Esophagus squamous epithelium (tissue), 5 donors: ENCODE measurements around the gene ENOX2. TPM values are rescaled to one million over a fixed set of nuclear protein-coding genes. Genes with fewer than 3 reads are reported as not detected.
A peak's percentile ranks its signal among the peaks of the same experiment; 100 is the strongest.
"Not testable (repeated sequence)": the region's sequence is repeated elsewhere in the genome, so short reads cannot be mapped to it uniquely, and the experiment has no call there.

Experiments used
- DNase-seq: peaks from one replicate; lab custom pipeline; 2025; lab: John Stamatoyannopoulos, UW
- H3K27ac ChIP-seq, 4 donors: fragments of 200-600 bp; sonication (generic); one replicate each; pipeline ENCODE4 v1.5.1; 2016 to 2019; ENCODE audit warnings: mild to moderate bottlenecking in 1 of 4
- H3K27me3 ChIP-seq, 4 donors: fragments of 200-600 bp; sonication (generic); 1 replicate in 3 of 4; 2 replicates in 1 of 4; pipeline versions ENCODE4 v1.5.1 to v1.6.0; 2017 to 2021; ENCODE audit warnings: antibody characterized with exemption in 1 of 4
- H3K36me3 ChIP-seq, 3 donors: fragments of 200-600 bp; sonication (generic); one replicate each; pipeline ENCODE4 v1.5.1; 2016 to 2019
- H3K4me1 ChIP-seq, 3 donors: fragments of 200-600 bp; sonication (generic); one replicate each; pipeline ENCODE4 v1.5.1; 2017 to 2019
- H3K4me3 ChIP-seq, 4 donors: fragments of 200-600 bp; sonication (generic); 1 replicate in 3 of 4; 2 replicates in 1 of 4; pipeline ENCODE4 v1.5.1; 2016 to 2019; ENCODE audit warnings: mild to moderate bottlenecking in 2 of 4, moderate library complexity in 1 of 4
- H3K9me3 ChIP-seq, 3 donors: fragments of 200-600 bp; sonication (generic); one replicate each; pipeline ENCODE4 v1.5.1; 2016 to 2019
- POLR2A ChIP-seq, 4 donors: fragments of 450-650 bp; IDR thresholded peaks; one replicate each; pipeline ENCODE4 v1.6.1; 2017; ENCODE audit warnings: antibody characterized with exemption in 4 of 4, mild to moderate bottlenecking in 4 of 4, moderate library complexity in 3 of 4
- WGBS, 2 donors: methylation state at CpG; one replicate each; pipeline ENCODE4 v1.1.5; 2018; 5-methylcytosine and 5-hydroxymethylcytosine counted together
- intact Hi-C: fragments of 100-400 bp; cut with DNase I; formaldehyde crosslinking; loops from one replicate; pipeline ENCODE4 v1.15.0; 2022
- total RNA-seq, 4 donors: library from RNA; depleted of rRNA; stranded (reverse); fragments of >200 nt; gene quantifications; one replicate each; pipeline ENCODE4 v1.1.0, GENCODE V29; 2016
- TF ChIP-seq, protein P1 (sequence below), 6 experiments: fragments of 450-650 bp in 4 of 6; fragments of 200-600 bp in 2 of 6; sonication (generic) in 2 of 6; IDR thresholded peaks; one replicate each; pipeline ENCODE4 v1.5.1; 2016 to 2019; ENCODE audit warnings: antibody characterized with exemption in 6 of 6, mild to moderate bottlenecking in 4 of 6, moderate library complexity in 4 of 6
- donor health status: DM: yes; HTN: yes; CAD: no.

ENOX2 gene
- total RNA-seq, 4 donors from 2014 or later: 5.4 to 13.7 (median 11.4) TPM

DNA sequence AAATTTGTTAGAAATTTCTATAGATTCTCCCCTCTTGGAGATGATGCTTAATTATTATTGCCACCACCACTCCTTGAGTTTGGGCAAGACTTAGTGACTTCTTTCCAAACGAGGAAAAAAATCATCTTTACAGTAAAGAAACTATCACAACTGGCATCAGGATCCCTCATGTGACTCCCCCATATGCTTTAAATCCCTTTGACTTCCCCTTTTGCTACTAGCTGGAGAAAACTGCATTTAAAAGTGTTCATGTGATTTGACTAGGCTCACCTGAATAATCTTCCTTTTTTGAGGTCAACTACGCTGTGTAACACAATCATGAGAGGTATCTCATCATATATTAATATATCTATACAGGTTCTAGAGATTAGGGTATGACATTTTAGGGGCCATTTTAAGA, 30.3 kb upstream of the ENOX2 start:
- WGBS, 2 donors: 43 to 64% methylated on average over 2 of the region's 2 CpGs
- no peaks in the 10 kb centered on the region for H3K4me1 ChIP-seq
- H3K27ac ChIP-seq: no peak overlapping the region
- intact Hi-C loops: no loop called here
- H3K36me3 ChIP-seq: no peaks in the 10 kb centered on the region
- no peak for DNase-seq
- H3K4me3 ChIP-seq: no peak overlapping the region
- H3K9me3 ChIP-seq: no peaks in the 10 kb centered on the region
- H3K27me3 ChIP-seq: no peaks in the 10 kb centered on the region
- no peak for TF ChIP-seq POLR2A (IDR thresholded peaks at IDR 0.05)
- TF ChIP-seq, protein P1, sequence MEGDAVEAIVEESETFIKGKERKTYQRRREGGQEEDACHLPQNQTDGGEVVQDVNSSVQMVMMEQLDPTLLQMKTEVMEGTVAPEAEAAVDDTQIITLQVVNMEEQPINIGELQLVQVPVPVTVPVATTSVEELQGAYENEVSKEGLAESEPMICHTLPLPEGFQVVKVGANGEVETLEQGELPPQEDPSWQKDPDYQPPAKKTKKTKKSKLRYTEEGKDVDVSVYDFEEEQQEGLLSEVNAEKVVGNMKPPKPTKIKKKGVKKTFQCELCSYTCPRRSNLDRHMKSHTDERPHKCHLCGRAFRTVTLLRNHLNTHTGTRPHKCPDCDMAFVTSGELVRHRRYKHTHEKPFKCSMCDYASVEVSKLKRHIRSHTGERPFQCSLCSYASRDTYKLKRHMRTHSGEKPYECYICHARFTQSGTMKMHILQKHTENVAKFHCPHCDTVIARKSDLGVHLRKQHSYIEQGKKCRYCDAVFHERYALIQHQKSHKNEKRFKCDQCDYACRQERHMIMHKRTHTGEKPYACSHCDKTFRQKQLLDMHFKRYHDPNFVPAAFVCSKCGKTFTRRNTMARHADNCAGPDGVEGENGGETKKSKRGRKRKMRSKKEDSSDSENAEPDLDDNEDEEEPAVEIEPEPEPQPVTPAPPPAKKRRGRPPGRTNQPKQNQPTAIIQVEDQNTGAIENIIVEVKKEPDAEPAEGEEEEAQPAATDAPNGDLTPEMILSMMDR (IDR thresholded peaks at IDR 0.05): no peak

DNA sequence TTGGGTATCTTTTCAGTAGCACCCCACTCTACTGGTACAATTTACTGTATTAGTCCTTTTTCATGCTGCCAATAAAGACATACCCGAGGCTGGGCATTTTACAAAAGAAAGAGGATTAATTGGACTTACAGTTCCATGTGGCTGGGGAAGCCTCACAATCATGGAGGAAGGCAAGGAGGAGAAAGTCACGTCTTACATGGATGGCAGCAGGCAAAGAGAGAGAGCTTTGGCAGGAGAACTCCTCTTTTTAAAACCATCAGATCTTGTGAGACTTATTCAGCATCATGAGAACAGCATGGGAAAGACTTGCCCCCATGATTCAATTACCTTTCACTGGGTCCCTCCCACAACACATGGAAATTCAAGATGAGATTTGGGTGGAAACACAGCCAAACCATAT, 17.4 kb upstream of the ENOX2 start:
- 28 to 33% methylated on average over 1 to 2 of the region's 2 CpGs for WGBS, 2 donors
- intact Hi-C loops, H3K4me3 ChIP-seq, H3K4me1 ChIP-seq, H3K36me3 ChIP-seq, H3K27ac ChIP-seq, DNase-seq, H3K9me3 ChIP-seq, H3K27me3 ChIP-seq: not testable (repeated sequence)

DNA sequence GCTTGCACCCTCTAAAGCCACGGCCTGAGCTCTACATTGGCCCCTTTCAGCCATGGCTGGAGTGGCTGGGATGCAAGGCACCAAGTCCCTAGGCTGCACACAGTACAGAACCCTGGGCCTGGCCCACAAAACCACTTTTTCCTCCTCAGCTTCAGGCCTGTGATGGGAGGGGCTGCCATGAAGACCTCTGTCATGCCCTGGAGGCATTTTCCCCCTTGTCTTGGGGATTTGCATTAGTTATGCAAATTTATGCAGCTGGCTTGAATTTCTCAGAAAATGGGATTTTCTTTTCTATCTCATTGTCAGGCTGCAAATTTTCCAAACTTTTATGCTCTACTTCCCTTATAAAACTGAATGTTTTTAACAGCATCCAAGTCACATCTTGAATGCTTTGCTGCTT, 16.7 kb upstream of the ENOX2 start:
- DNase-seq, H3K4me3 ChIP-seq, H3K4me1 ChIP-seq, intact Hi-C loops, H3K9me3 ChIP-seq, H3K27me3 ChIP-seq, H3K27ac ChIP-seq, H3K36me3 ChIP-seq: not testable (repeated sequence)
- WGBS, 2 donors: 14% methylated on average over 1 of the region's 1 CpG; no CpG with 5 or more reads in 1 of the 2 donors

DNA sequence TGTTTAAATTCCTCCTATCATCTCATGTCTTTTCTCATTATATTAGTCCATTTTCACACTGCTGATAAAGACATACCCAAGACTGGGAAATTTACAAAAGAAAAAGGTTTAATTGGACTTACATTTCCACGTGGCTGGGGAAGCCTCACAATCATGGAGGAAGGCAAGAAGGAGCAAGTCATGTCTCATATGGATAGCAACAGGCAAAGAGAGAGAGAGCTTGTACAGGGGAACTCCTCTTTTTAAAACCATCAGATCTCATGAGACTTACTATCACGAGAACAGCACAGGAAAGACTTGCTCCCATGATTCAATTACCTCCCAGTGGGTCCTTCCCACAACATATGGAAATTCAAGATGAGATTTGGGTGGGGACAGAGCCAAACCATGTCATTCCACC, 15.5 kb upstream of the ENOX2 start:
- H3K4me1 ChIP-seq, H3K27me3 ChIP-seq, H3K27ac ChIP-seq, H3K36me3 ChIP-seq, intact Hi-C loops, DNase-seq, H3K9me3 ChIP-seq, H3K4me3 ChIP-seq: not testable (repeated sequence)
- whole genome bisulfite sequencing, 2 donors: 30 to 36% methylated on average over 1 to 2 of the region's 2 CpGs

DNA sequence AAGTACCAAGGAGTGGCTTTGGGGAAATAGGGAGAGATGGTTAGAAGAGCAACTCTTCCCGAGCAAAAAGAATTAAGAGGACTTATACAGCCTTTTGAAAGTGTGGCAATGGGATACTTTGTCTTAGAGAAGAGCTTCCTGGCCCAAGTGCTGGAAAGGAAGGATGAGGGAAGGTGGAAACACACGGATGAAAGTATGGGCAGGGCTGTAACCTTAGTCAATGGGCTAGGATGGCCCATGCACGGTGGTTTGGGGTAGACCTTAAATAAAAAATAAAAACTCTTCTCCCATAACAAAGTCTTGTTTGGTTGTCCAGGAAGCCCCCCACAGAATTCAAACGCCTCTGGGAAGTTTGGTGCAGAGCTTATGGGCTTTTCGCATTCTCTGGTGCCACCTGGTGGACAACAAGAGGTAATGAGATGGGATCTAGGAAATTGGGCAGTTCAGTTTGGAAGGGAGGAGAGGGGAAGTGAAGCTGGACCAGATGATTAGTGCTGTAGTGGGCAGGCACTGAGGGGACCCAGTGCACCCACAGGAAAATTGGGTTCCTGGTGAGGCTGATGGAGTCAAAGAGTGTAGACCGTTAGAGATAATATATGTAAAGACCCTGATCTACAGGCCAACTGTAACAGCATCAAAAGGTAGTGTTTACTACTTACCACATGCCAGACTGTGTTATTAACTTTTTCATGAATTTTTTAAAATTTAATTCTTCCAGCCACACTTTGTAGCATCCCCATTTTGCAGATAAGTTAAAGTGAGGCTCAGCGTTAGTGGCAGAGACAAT, 13.8 kb upstream of the ENOX2 start:
- Histone ChIP-seq H3K36me3 (no peaks in the 10 kb centered on the region), H3K27ac (no peak overlapping the region), H3K4me1 (no peaks in the 10 kb centered on the region), H3K27me3 (no peaks in the 10 kb centered on the region), H3K9me3 (no peaks in the 10 kb centered on the region), H3K4me3 (no peak overlapping the region)
- DNase-seq: no peak
- 22 to 28% methylated on average over 7 of the region's 7 CpGs for WGBS, 2 donors
- TF ChIP-seq, protein P1 (IDR thresholded peaks at IDR 0.05): peak; percentile 60 to 76 (median 74)
- no peak for TF ChIP-seq POLR2A (IDR thresholded peaks at IDR 0.05)
- intact Hi-C loops: no loop called here

DNA sequence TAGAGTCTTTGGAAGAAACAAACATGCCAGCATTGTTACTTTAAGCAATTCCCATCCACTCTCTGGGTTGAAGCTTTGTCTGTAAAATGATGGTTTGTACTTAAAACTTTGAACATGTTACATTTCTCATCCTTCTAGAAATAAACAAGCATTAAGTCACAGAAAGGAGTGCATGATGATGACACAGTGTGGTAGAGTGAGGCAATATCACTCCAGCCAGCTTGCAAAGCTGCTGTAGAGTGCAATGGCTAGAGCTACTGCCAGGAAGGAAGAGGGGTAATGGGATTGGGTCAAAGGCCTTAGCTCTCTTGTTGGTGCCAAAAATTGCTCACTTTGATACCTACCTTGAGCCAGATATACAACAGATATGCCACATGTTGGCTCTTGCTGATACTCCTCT, 12.3 kb upstream of the ENOX2 start:
- H3K4me3 ChIP-seq: no peak overlapping the region
- no peak for TF ChIP-seq POLR2A (IDR thresholded peaks at IDR 0.05)
- TF ChIP-seq, protein P1 (IDR thresholded peaks at IDR 0.05): no peak
- no peaks in the 10 kb centered on the region for H3K27me3 ChIP-seq
- no peak overlapping the region for H3K27ac ChIP-seq
- no peak for DNase-seq
- intact Hi-C loops: no loop called here
- H3K9me3 ChIP-seq: no peaks in the 10 kb centered on the region
- no peaks in the 10 kb centered on the region for H3K36me3 ChIP-seq
- no peaks in the 10 kb centered on the region for H3K4me1 ChIP-seq
